Ammon's horn (tissue), 1 donor: Measurements from ENCODE around the gene TCIRG1.
A peak's percentile ranks its signal among the peaks of the same experiment; 100 is the strongest.

Source experiments
- DNase-seq: peaks from one replicate; pipeline ENCODE4 v3.0.0-alpha.2; 2016; ENCODE audit warnings: low spot score

The TCIRG1 gene

DNA sequence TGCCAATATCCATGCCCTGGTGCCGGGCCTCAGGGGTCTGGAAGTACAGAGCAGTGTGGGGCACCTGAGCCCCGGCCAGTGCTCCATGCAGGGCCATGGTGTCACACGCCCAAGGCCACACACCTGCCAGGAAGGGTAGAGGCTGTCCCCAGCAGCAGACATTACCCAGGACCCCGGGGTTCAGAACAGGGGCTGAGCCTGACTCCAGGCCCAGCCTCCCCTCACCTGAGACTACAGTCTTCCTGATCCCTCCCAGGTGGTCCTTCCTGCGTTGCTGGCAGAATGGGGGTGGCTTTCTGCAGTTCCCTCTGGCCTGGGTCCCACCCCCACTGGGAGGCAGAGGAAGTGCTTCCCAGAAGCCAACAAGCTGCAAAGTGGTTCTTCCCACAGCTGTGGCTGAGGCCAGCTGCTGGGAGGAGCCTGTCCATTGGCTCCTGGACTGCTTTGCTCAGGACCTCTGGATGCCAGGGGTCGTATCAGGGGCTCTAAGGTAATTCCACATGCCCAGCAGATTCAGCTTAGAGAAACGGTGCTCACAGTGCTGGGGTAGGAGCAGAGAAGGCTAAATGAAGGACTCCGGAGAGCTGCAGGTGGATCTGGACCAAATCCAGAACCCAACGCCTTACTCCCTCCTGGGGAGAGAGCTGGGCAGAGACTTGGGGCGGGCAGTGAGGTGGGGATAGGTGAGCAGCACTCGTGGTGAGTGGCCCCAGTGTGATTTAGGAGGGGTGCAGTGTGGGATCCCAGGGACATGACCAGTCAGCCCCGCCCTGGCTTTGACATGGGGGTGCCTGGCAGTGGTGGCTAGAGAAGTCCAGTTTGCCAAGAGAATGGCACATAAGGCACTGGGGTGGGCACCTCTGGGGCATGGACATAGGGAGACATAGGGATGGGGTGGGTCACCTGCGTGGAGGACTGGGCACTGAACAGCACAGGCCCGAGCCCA is 12.6 kb downstream of the TCIRG1 start:
- no peak for DNase-seq

DNA sequence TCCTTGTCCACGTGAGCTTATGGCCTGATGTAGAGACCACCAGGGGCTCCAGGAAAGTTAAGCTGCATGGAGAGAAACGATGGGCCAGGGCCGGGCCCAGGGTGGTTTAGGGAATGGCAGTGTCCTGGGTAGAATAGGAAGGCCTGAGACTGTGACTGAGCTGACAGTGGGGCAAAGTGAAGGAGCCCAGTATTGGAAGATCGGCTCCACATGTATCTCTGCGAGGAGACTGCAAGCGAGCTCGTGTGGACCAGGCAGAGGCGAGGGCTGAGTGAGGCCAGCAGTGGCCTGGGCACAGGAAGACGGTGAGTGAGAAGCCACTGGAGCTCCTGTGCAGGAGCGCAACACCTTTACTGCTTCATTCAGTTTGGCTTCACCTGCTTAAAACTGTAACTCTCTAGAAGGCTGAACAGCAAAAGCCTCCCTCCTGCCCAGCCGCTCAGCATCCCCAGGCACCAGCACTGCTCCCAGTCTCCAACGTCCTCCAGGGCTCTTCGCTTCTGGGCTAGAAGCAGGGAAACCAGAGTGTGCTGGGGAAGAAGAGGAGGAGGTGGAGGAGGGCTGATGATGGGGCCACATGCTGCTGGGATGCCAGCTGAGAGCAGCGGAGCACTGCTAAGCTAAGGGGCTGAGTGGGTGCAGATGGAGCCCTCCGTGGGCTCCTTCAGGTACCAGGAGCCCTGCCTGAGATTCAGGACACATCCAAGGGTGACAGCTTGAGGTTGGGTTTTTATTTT is 13.5 kb downstream of the TCIRG1 start:
- no peak for DNase-seq

DNA sequence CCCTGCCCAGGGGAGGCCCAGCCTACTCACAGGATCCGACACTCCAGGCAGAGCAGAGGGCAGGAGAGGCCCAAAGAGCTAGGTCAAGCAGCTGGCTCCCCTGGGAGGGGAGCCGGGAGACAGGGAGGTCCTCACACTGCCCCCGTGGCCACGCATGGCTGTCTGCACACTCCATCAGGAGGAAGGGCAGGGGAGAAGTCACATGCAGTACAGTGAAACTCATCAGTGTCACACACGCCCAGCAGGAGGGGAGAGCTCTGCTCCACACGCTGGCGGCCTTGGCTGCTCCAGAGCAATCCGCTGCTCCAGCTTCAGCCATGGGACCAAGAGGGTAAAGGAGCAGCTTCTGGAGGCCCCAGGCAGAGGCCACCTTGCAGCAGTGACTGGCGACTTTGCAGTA is 14.3 kb downstream of the TCIRG1 start:
- no peak for DNase-seq

DNA sequence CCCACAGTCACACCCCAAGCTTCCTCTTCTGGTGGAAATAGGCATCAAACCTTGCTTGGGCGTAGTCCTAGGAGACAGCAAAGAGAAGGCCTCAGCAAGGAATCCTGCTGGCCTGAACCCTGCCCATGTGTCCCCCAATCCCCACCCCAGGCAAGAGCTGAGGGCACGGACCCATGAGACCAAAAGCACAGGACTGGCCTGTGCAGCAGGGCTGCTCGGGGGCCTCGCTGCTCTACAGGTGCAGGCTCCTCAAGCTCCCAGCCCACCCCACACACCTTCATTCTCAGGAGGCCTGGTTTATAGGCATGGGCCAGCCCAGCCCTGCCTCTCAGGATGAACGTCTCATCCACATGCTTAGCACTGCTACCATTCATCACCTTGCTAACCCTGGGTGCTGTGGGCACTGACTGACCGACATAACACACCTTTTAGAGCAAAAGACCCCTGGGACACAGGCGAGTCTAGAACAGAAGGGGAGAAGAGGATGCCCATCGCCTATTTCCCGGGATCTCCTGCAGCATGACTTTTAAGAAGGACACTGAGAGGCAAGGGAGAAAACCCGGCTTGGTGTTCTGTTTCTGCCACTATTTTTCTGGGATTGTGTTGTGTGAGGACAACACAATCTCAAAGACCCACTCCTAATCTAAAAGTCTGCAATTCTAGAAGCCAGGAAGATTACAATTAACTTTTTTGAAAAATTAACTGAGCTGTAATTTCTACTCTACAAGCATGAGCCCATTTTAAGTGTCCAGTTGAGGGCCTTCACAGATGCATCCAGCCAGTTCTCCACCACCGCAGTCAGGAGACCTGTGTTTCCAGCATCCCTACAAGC is 15.4 kb downstream of the TCIRG1 start:
- no peak for DNase-seq

GRCh38 chr11:68056317-68057285 is 17.8 kb downstream of the TCIRG1 start:
- DNase-seq, result no peak

DNA sequence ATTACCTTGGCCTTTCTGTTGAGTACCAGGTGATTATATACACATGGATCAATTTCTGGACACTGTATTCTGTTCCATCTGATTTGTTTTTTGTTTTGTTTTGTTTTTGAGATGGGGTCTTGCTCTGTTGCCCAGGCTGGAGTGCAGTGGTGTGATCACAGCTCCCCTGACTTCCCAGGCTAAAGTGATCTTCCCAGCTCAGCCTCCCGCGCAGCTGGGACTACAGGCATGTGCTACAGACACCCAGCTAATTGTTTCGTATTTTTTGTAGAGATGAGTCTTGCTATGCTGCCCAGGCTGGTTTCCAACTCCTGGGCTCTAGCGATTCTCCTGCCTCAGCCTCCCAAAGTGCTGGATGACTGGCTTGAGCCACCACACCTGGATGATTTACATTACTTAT is 19.0 kb downstream of the TCIRG1 start:
- DNase-seq, result no peak

- DNase-seq, result no peak
Measured at GRCh38 chr11:68061508-68061907, 22.7 kb downstream of the TCIRG1 start.

- DNase-seq, result no peak
Measured at GRCh38 chr11:68064926-68065325, 26.1 kb downstream of the TCIRG1 start.

GRCh38 chr11:68065841-68066240 is 27.0 kb downstream of the TCIRG1 start:
- DNase-seq, result no peak

DNA sequence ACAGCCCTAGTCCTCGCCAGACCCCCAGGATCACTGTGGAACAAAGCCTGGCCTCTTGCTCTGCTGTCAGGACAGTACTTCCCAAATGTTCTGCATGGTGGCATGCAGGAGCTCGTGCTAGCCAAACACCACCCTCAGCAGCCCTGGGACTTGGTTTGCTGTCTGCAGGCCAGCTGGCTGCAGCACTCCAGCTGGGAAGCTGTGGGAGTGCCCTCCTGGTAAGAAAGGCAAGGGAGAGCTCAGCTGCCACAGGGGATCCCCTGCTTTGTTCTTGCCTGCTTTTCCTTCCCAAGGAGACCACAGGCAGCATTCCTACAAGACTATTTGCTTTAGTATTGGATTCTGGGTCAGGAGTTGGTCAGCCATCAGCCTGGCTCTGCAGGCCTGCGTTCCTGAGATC is 27.9 kb downstream of the TCIRG1 start:
- DNase-seq, result peak; percentile 58

- DNase-seq, result no peak
Measured at GRCh38 chr11:68067991-68068390, 29.2 kb downstream of the TCIRG1 start.

DNA sequence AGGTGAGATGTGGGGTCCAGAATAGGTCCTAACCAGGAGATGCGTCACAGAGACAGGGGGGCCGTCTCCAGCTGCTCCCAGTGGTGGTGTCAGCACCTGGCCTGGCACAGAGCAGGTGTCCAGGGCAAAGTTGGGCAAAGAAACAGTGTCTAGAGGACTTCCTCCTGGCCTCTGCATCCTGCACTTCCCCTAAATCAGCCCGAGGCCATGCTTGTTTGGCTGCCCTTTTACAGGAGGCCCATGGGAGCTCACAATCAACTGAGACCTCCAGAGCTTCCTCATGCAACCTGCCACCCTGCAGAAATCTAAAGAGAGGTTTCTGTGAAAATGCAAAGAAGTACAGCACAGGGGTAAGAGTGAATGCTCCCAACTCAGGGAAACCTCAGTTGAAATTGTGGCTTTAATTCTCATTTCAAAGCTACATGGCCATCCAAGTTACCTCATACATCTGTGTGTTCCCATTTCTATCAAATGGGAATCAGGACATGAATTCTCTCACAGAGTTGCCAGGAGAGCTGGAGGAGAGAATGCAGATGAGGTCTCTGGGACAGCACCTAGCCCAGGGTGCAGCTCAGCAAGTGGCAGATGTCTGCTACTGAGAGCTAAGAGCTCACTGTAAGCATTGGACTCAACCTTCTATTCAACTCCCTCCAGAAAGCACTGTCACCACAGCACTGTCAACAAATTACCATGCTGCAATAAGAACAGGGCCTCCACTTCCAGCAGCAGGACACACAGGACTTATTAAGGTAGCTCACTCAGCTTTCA is 32.6 kb downstream of the TCIRG1 start:
- DNase-seq, result no peak

DNA sequence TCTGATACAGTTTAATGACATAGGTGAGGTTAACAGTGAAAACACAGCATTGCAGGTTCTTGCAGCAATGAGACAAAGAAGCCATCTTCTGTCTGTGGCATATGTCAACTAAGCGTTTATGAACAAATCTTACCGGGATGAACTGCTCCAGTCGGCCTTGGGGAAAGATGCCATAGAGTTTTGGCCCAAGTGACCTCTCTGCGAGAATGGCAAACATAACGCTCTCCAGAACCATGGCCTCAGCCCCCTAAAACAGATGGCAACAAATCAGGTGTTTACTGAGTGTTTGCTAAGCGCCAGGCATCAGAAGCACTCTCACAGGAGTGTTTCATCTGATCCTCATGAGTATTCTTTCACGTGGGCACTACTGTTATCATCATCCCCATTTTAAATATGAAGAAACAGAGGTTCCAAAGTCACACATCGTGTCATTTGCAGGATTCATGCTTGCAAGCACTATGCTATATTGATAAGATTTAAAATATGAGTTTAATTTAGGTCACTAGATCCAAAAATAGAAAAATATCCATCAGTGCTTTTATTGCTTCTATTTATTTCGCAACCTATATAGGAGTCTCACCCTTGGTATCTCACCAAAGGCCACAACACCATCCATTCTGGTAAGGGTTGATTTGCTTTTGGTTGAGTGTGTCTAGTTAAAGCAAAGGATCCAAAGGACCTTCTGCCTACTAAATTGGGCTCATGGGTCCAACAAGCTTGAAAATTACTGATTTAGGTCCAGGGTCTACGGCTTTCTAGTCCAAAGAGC is 35.9 kb downstream of the TCIRG1 start:
- DNase-seq, result no peak

DNA sequence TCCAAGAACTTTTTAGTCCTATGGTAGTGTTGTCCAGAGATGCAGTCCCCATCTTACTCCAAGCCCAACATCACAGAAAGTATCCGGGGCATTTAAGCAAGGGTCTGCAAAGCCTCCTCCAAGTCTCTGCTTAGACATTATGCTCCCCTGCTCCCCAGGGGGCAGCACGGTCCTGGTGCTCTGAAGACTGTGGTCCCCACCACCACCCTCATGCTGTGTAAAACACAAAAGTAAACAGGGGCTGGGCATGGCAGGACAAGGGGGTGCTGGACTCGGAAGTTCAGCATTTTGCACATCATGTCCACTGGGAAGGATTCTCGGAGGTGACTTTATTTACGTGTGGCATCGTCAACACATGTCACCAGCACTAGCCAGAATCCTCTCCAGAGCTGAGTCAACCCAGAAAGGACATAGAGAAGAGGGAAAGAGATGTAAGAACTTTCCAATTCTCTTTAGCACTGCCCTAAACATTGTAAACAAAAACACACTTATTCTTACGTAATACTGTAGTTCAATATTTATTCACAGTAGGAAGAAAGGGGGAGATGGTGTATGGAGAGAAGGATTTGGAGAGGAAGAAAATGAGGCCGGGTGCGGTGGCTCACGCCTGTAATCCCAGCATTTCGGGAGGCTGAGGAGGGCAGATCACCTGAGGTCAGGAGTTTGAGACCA is 37.7 kb downstream of the TCIRG1 start:
- DNase-seq, result no peak

DNA sequence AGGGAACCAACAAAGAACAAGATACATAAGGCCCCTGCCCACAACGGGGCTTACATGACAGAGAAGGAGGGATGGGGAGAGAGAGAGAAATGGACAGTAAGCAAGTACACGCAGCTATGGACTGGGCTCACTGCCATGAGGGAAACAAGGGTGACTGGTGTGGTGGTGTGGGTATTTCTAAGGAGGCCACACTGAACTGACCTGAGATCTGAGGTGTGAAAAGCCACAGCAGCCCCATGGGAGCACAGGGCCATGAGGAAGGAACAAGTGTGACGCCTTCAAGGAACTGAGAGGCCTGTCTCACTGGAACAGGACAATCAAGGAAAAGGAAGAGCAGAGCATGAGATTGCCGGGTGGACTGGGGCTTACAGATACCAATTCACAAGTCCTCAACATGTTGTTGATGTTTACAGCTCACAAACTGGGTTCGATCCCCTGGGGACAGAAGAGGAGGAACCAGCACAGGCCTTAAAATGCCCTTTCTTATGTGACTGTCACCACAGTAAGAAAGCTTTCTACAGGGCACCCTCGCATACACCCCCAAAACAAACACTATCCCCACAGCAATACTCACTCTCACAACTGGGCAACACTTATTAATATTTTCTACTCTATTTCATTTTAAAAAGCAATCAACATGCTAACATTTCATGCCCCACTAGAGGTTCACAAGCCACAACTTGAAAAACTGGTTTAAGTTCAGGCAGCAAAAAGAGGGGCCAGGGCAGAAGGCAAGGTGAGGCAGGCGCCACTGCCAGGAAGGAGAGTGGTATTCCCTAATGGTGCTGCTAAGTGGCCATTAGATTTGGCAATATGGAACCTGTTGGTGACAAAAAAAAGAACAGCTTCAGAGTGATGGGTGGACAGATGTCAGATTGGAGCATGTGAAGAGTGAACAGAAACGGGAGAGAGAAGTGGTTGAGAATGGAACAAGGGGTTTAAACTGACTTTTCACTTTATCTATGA is 39.1 kb downstream of the TCIRG1 start:
- no peak for DNase-seq

GRCh38 chr11:68080860-68081259 is 42.0 kb downstream of the TCIRG1 start:
- DNase-seq, result no peak

DNA sequence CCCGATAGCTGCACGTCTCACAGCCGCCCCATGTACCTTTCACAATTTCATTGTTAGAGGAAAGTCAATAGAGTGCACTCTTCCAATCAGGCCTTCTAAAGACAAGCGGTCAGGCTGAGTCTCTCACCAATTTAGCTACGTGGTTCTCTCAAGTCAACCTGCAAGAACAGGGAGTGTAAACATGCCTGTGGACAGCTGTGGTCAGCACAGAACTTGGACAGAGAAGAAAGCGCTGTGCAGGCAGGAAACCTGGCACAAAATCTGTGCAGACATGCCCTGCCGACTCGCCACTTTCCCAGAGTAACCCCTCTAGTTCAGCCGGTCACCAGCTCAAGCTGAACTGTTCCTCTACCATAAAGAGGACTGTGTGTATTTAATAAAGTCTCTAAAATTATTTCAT is 42.9 kb downstream of the TCIRG1 start:
- no peak for DNase-seq

DNA sequence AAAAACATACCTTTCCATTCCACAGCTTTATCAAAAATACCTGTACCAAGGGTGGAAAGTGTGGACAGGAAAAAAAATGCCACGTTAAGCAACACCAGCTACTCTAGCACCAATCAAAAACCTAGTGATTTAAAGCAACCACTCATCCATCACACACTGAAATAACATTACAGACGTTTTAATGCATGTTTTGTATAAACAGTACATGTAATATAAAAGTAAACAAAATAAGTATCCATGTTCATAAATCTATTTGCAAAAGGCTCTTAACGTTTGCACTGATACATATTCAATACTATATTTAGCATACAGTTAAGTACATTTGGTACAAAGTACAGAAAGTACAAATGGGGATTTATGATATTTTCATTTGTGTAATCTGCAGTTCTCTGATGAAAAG is 43.7 kb downstream of the TCIRG1 start:
- DNase-seq, result no peak
